ENCODE measurements around the gene UIMC1. TPM values are rescaled to one million over a fixed set of nuclear protein-coding genes. Genes with fewer than 3 reads are reported as not detected.

UIMC1 gene
- total and polyA plus RNA-seq, 11 donors: 14.8 to 40.2 (median 31.9) TPM

DNA sequence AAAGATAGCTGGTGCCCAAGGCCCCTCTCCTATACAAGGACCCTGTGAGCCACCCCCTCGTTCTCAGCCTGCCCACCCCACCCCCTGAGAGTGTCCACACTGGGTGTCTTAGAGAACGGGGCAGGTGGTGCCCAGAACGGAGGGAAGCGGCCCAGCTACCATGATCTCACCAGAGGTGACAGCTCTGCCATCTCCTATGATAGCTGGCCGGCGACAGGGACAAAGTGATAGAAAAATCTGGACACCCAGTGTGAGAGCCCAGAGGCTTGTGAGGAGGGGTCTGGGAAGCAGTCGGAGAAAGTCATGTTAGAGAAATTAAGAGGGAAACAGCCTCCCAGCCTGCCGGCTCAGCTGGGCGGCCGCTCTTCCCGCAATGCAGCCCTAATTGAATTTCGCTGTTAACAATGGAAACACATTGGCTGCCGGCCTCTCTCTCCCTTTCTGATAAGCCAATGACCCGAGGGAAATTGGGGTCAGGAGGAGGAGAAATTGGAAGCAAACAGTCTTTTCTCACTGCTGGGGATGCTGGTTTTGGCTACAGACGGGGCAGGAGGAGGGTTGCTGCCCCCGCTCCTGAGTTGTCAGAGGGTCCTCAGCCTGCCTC, 139.8 kb downstream of the UIMC1 start:
- DNase-seq: no peak
- WGBS, 4 donors: 13 to 17% (median 16%) methylated on average over 15 to 16 of the region's 16 CpGs
- peaks cover 12 to 81% (median 26%) of the 10 kb centered on the region in 9 donors for H3K27me3 ChIP-seq
- no peaks in the 10 kb centered on the region for H3K36me3 ChIP-seq
- no peak for ATAC-seq
- intact Hi-C loops (cut with DNase I): no loop called here
- H3K27ac ChIP-seq: no peak overlapping the region
- TF ChIP-seq POLR2A (IDR thresholded peaks at IDR 0.05): no peak
- TF ChIP-seq, protein P1, sequence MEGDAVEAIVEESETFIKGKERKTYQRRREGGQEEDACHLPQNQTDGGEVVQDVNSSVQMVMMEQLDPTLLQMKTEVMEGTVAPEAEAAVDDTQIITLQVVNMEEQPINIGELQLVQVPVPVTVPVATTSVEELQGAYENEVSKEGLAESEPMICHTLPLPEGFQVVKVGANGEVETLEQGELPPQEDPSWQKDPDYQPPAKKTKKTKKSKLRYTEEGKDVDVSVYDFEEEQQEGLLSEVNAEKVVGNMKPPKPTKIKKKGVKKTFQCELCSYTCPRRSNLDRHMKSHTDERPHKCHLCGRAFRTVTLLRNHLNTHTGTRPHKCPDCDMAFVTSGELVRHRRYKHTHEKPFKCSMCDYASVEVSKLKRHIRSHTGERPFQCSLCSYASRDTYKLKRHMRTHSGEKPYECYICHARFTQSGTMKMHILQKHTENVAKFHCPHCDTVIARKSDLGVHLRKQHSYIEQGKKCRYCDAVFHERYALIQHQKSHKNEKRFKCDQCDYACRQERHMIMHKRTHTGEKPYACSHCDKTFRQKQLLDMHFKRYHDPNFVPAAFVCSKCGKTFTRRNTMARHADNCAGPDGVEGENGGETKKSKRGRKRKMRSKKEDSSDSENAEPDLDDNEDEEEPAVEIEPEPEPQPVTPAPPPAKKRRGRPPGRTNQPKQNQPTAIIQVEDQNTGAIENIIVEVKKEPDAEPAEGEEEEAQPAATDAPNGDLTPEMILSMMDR (IDR thresholded peaks at IDR 0.05): no peak
- H3K9me3 ChIP-seq: no peaks in the 10 kb centered on the region
- H3K4me1 ChIP-seq: no peaks in the 10 kb centered on the region
- H3K4me3 ChIP-seq: no peak overlapping the region

DNA sequence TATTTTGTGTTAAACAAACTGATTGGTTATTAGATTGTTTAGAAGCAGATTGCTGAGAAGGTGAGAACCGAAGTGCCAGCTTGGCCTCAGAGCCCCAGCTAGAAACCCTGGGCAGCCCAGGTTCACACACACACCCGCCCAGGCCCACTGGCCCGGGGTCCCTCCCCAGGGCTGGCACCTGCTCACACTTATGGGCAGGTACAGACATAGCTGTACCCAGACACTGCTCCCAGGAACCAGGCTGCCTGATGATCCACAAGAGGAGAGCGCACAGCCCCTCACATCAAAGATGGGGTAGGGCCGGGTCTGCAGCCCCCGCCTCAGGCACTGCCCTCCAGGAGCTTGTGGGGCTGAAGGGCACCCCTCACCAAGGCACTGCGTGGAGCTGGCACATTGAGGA, 140.6 kb downstream of the UIMC1 start:
- Histone ChIP-seq H3K4me3 (no peak overlapping the region), H3K36me3 (no peaks in the 10 kb centered on the region), H3K27ac (no peak overlapping the region), H3K4me1 (no peaks in the 10 kb centered on the region), H3K27me3 (peaks cover 12 to 89% (median 26%) of the 10 kb centered on the region in 9 donors), H3K9me3 (no peaks in the 10 kb centered on the region)
- no peak for TF ChIP-seq POLR2A (IDR thresholded peaks at IDR 0.05)
- TF ChIP-seq, protein P1 (IDR thresholded peaks at IDR 0.05): no peak
- intact Hi-C loops (cut with DNase I): no loop called here
- ATAC-seq: no peak
- no peak for DNase-seq
- WGBS, 4 donors: 67 to 82% (median 80%) methylated on average over 7 of the region's 7 CpGs

DNA sequence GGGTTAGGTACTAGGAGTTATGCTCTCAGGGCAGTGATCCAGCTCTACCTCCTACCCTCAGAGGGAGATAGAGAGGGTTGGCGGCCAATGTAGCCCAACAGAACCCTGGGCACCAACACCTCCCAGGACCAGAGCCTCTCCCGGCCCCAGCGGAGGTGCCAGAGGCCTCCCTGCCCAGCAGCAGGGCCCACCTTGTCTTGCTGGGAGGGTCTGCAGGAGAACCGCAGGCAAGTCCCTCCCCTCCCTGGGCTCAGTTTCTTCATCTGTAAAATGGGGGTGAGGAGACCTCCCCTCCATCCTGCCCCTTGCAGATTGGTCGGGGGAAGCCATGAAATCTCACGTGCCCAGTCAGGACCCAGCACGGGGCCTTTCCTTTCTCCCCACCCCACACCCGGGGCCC, 141.8 kb downstream of the UIMC1 start:
- DNase-seq: no peak
- Histone ChIP-seq H3K27me3 (peaks cover 12 to 95% (median 26%) of the 10 kb centered on the region in 9 donors), H3K9me3 (no peaks in the 10 kb centered on the region), H3K36me3 (no peaks in the 10 kb centered on the region), H3K4me3 (no peak overlapping the region), H3K4me1 (no peaks in the 10 kb centered on the region), H3K27ac (no peak overlapping the region)
- intact Hi-C loops (cut with DNase I): no loop called here
- ATAC-seq: no peak
- 81 to 86% (median 84%) methylated on average over 6 to 8 of the region's 8 CpGs for WGBS, 4 donors
- TF ChIP-seq, protein P1 (IDR thresholded peaks at IDR 0.05): no peak
- TF ChIP-seq POLR2A (IDR thresholded peaks at IDR 0.05): no peak

DNA sequence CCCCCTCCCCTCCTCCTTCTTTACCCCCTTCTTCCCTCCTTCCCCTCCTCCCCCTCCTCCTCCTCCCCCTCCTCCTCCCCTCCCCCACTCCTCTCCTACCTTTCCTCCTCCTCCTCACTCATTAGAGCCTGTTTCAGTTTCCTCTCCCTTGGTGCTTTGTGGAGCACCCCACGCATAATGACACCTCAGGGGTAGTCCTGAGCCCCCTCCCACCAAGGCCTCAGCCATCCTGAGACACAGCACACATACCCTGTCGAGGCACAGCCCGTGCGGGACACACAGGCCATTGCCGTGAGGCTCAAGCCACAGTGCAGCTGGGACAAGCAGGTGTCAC, 142.8 kb downstream of the UIMC1 start:
- Histone ChIP-seq H3K27me3 (peaks cover 12 to 86% (median 26%) of the 10 kb centered on the region in 9 donors), H3K27ac (no peak overlapping the region), H3K36me3 (no peaks in the 10 kb centered on the region), H3K4me3 (no peak overlapping the region), H3K9me3 (no peaks in the 10 kb centered on the region), H3K4me1 (no peaks in the 10 kb centered on the region)
- no peak for TF ChIP-seq POLR2A (IDR thresholded peaks at IDR 0.05)
- TF ChIP-seq, protein P1 (IDR thresholded peaks at IDR 0.05): no peak
- ATAC-seq: no peak
- intact Hi-C loops (cut with DNase I): no loop called here
- DNase-seq: no peak
- 39 to 45% (median 42%) methylated on average over 5 of the region's 5 CpGs for WGBS, 4 donors
